Calu3 (cell line): ENCODE results near the gene HEMGN. TPM values are rescaled to one million over a fixed set of nuclear protein-coding genes. Genes with fewer than 3 reads are reported as not detected.

Source experiments
- BruUV-seq: library from RNA; stranded (reverse); fragments of 400-500 nt; replicated peaks from 2 replicates; lab custom pipeline; 2021; lab: Mats Ljungman, UMichigan
- CTCF ChIA-PET: fragments of 300-600 bp; sonication (Branson Sonifier 250); formaldehyde crosslinking; loops from one replicate; lab custom pipeline; 2022; ENCODE audit warnings: antibody characterized with exemption; lab: Charles Lee
- DNase-seq: peaks from one replicate; pipeline ENCODE4 v3.0.0; 2022
- H3K27ac Mint-ChIP-seq: one replicate; pipeline ENCODE4 v1.8.0; 2022; ENCODE audit warnings: mixed read lengths; ENCODE audit not compliant: unreplicated experiment
- H3K27me3 Mint-ChIP-seq: one replicate; pipeline ENCODE4 v1.8.0; 2022; ENCODE audit warnings: mixed read lengths; ENCODE audit not compliant: unreplicated experiment
- H3K36me3 Mint-ChIP-seq: one replicate; pipeline ENCODE4 v1.8.0; 2022; ENCODE audit warnings: mild to moderate bottlenecking, moderate library complexity, mixed read lengths; ENCODE audit not compliant: insufficient read depth, unreplicated experiment
- H3K4me1 Mint-ChIP-seq: one replicate; pipeline ENCODE4 v1.8.0; 2022; ENCODE audit warnings: mild to moderate bottlenecking, low read depth, mixed read lengths; ENCODE audit not compliant: unreplicated experiment
- H3K4me3 Mint-ChIP-seq: one replicate; pipeline ENCODE4 v1.8.0; 2022; ENCODE audit warnings: mild to moderate bottlenecking, low read depth, moderate library complexity, mixed read lengths; ENCODE audit not compliant: unreplicated experiment
- H3K9me3 Mint-ChIP-seq: one replicate; pipeline ENCODE4 v1.8.0; 2022; ENCODE audit warnings: low read depth, mixed read lengths; ENCODE audit not compliant: unreplicated experiment
- intact Hi-C: fragments of 100-400 bp; cut with micrococcal nuclease; formaldehyde crosslinking; loops from one replicate; pipeline ENCODE4 v1.10.0; 2022; ENCODE audit not compliant: unreplicated experiment
- total RNA-seq: library from RNA; stranded (reverse); gene quantifications from 2 replicates; pipeline ENCODE4 v1.2.3, GENCODE V29; 2022
- TF ChIP-seq, protein P1 (sequence below): fragments of 200-600 bp; IDR thresholded peaks from one replicate; pipeline ENCODE4 v1.8.0; 2022; ENCODE audit warnings: antibody characterized with exemption; ENCODE audit not compliant: unreplicated experiment

The HEMGN gene
- total RNA-seq, 1 experiment from 2014 or later = not detected

- CTCF ChIA-PET = no interaction called here
- no peak overlapping the region for H3K27ac Mint-ChIP-seq
- intact Hi-C loops = no loop called here
- TF ChIP-seq, protein P1, sequence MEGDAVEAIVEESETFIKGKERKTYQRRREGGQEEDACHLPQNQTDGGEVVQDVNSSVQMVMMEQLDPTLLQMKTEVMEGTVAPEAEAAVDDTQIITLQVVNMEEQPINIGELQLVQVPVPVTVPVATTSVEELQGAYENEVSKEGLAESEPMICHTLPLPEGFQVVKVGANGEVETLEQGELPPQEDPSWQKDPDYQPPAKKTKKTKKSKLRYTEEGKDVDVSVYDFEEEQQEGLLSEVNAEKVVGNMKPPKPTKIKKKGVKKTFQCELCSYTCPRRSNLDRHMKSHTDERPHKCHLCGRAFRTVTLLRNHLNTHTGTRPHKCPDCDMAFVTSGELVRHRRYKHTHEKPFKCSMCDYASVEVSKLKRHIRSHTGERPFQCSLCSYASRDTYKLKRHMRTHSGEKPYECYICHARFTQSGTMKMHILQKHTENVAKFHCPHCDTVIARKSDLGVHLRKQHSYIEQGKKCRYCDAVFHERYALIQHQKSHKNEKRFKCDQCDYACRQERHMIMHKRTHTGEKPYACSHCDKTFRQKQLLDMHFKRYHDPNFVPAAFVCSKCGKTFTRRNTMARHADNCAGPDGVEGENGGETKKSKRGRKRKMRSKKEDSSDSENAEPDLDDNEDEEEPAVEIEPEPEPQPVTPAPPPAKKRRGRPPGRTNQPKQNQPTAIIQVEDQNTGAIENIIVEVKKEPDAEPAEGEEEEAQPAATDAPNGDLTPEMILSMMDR = no peak
- H3K27me3 Mint-ChIP-seq = peaks cover 52% of the 10 kb centered on the region
- H3K36me3 Mint-ChIP-seq = no peaks in the 10 kb centered on the region
- BruUV-seq = no TSS peak
- no peaks in the 10 kb centered on the region for H3K9me3 Mint-ChIP-seq
- no peaks in the 10 kb centered on the region for H3K4me1 Mint-ChIP-seq
- no peak for DNase-seq
- H3K4me3 Mint-ChIP-seq = no peak overlapping the region
Measured at GRCh38 chr9:97969014-97969413, 31.0 kb upstream of the HEMGN start.

GRCh38 chr9:97966493-97966892 lies 28.5 kb upstream of the HEMGN start:
- CTCF ChIA-PET = no interaction called here
- Mint-ChIP-seq H3K4me1 (no peaks in the 10 kb centered on the region), H3K9me3 (no peaks in the 10 kb centered on the region), H3K36me3 (no peaks in the 10 kb centered on the region), H3K4me3 (no peak overlapping the region), H3K27ac (no peak overlapping the region), H3K27me3 (peaks cover 42% of the 10 kb centered on the region)
- no TSS peak for BruUV-seq
- intact Hi-C loops = no loop called here
- DNase-seq = no peak
- TF ChIP-seq, protein P1 = no peak

DNA sequence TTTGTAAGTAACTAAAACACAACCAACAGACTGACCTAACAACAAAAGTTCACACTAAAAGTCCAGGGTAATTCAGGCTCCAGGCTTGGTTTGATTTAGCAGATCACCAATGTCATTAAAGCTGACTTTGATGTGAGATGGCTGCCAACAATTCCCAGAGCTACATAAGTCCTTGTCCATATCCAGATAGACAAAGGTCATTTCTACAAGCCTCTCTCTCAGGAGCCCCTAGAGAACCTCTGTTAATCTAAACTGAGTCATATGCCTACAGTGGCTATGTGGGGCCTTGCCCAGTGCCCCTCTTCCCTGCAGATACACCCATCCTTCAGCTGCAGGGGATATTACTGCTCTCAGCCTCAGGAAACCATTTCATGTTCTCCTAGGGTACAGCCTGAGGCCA lies 26.9 kb upstream of the HEMGN start:
- no peak for DNase-seq
- H3K4me1 Mint-ChIP-seq = no peaks in the 10 kb centered on the region
- CTCF ChIA-PET = interaction anchor here (0.7 kb wide), 1 partner anchor 10 kb away, joined by 3 read pairs; no protein-coding TSS in a partner anchor

GRCh38 chr9:97963232-97963631 lies 25.3 kb upstream of the HEMGN start:
- H3K27ac Mint-ChIP-seq = no peak overlapping the region
- no TSS peak for BruUV-seq
- H3K36me3 Mint-ChIP-seq = no peaks in the 10 kb centered on the region
- CTCF ChIA-PET = interaction anchor here (1.5 kb wide), 1 partner anchor 12 kb away, joined by 4 read pairs; no protein-coding TSS in a partner anchor
- no peaks in the 10 kb centered on the region for H3K9me3 Mint-ChIP-seq
- H3K4me3 Mint-ChIP-seq = no peak overlapping the region
- DNase-seq = no peak
- H3K4me1 Mint-ChIP-seq = no peaks in the 10 kb centered on the region
- intact Hi-C loops = no loop called here
- TF ChIP-seq, protein P1 = no peak
- H3K27me3 Mint-ChIP-seq = peaks cover 40% of the 10 kb centered on the region

More for the DNA sequence above, 26.9 kb upstream of the HEMGN start:
- peaks cover 42% of the 10 kb centered on the region for H3K27me3 Mint-ChIP-seq
- no peaks in the 10 kb centered on the region for H3K36me3 Mint-ChIP-seq
- TF ChIP-seq, protein P1 = no peak
- H3K9me3 Mint-ChIP-seq = no peaks in the 10 kb centered on the region
- H3K4me3 Mint-ChIP-seq = no peak overlapping the region
- BruUV-seq = no TSS peak
- intact Hi-C loops = no loop called here
- H3K27ac Mint-ChIP-seq = no peak overlapping the region
